K562 (cell line): Measurements from ENCODE around the gene TRIM24. TPM values are rescaled to one million over a fixed set of nuclear protein-coding genes. Genes with fewer than 3 reads are reported as not detected.

ENCODE experiments used
- CCNT2 ChIP-seq: IDR thresholded peaks from 2 replicates; pipeline ENCODE4 v1.6.1; 2011; ENCODE audit warnings: borderline replicate concordance, low read depth, mild to moderate bottlenecking, moderate library complexity, mixed read lengths, low read length; ENCODE audit not compliant: insufficient read length; ENCODE audit errors: extremely low read depth
- ELF4 ChIP-seq: fragments of 450-650 bp; formaldehyde crosslinking; IDR thresholded peaks from 2 replicates; pipeline ENCODE4 v1.4.0; 2022; ENCODE audit warnings: missing genetic modification characterization
- FOXP1 ChIP-seq: sonication (generic); formaldehyde crosslinking; IDR thresholded peaks from 2 replicates; pipeline ENCODE4 v1.8.0; 2022; ENCODE audit warnings: mild to moderate bottlenecking, missing genetic modification reagents
- HMBOX1 ChIP-seq: sonication (generic); IDR thresholded peaks from 2 replicates; pipeline ENCODE4 v1.6.1; 2016
- MYC ChIP-seq, 2 experiments: fragments of 250-450 bp in 1 of 2; sonication (Bioruptor Pico) in 1 of 2; IDR thresholded peaks; 2 replicates each; pipeline versions ENCODE4 v1.5.1 to v1.6.1; 2012 to 2021; ENCODE audit warnings: low read depth in 2 of 2, borderline replicate concordance in 1 of 2, improper control_type of control experiment in 1 of 2, low read length in 1 of 2, mild to moderate bottlenecking in 1 of 2, moderate library complexity in 1 of 2
- NUFIP1 ChIP-seq: fragments of 450-650 bp; IDR thresholded peaks from 2 replicates; pipeline ENCODE4 v1.6.1; 2018; ENCODE audit not compliant: partially characterized antibody
- PPARD ChIP-seq: fragments of 250-450 bp; sonication (Bioruptor Pico); IDR thresholded peaks from 2 replicates; pipeline ENCODE4 v1.8.0; 2022; ENCODE audit warnings: inconsistent platforms, mild to moderate bottlenecking, moderate library complexity
- RB1 ChIP-seq: fragments of 450-650 bp; IDR thresholded peaks from 2 replicates; pipeline ENCODE4 v1.6.1; 2017; ENCODE audit warnings: low read depth, mild to moderate bottlenecking
- RBM39 ChIP-seq: fragments of 200-400 bp; formaldehyde crosslinking; optimal IDR thresholded peaks from 2 replicates; pipeline ENCODE3; 2018; ENCODE audit warnings: low read depth, low read length
- RFX5 ChIP-seq: IDR thresholded peaks from 2 replicates; pipeline ENCODE4 v1.6.1; 2011; ENCODE audit warnings: low read depth, mild to moderate bottlenecking, improper control_type of control experiment, low read length
- STAG1 ChIP-seq: sonication (generic); formaldehyde crosslinking; IDR thresholded peaks from 2 replicates; pipeline ENCODE4 v1.5.0; 2020; ENCODE audit warnings: missing genetic modification reagents, borderline replicate concordance
- ZBTB26 ChIP-seq: fragments of 450-650 bp; formaldehyde crosslinking; IDR thresholded peaks from 2 replicates; pipeline ENCODE4 v1.4.0; 2022; ENCODE audit warnings: missing genetic modification characterization
- ZC3H11A ChIP-seq: IDR thresholded peaks from 2 replicates; pipeline ENCODE4 v1.6.1; 2012; ENCODE audit warnings: low read depth, low read length, improper control_type of control experiment
- ZNF124 ChIP-seq: sonication (generic); formaldehyde crosslinking; IDR thresholded peaks from 2 replicates; pipeline ENCODE4 v1.8.1; 2022; ENCODE audit warnings: missing genetic modification reagents
- ZNF316 ChIP-seq: fragments of 450-650 bp; IDR thresholded peaks from 2 replicates; pipeline ENCODE4 v1.6.1; 2016
- ZNF395 ChIP-seq: fragments of 200-800 bp; sonication (Bioruptor generic); IDR thresholded peaks from 2 replicates; pipeline ENCODE4 v1.6.1; 2017; ENCODE audit warnings: missing genetic modification characterization, missing compliant biosample characterization
- ZNF512 ChIP-seq: IDR thresholded peaks from 2 replicates; pipeline ENCODE4 v1.6.1; 2016; ENCODE audit warnings: missing genetic modification characterization, missing compliant biosample characterization
- ZNF584 ChIP-seq: fragments of 200-800 bp; sonication (Bioruptor generic); IDR thresholded peaks from 2 replicates; pipeline ENCODE4 v1.6.1; 2016; ENCODE audit warnings: low read depth, mild to moderate bottlenecking, missing genetic modification characterization, missing compliant biosample characterization
- polyA plus RNA-seq, 8 experiments: library from polyadenylated mRNA; depleted of rRNA in 4 of 8; stranded (reverse) in 5 of 8; unstranded in 3 of 8; fragments of >200 nt; fragmentation: Nextera tagmentation in 2 of 8; fragmentation: Illumina TruSeq in 1 of 8; extraction: Ambion mirVana in 2 of 8; extraction: Trizol in 1 of 8; gene quantifications; 2 replicates each; pipeline versions ENCODE4 v1.2.1 to v1.2.3, GENCODE V29; 2011 to 2014; ENCODE audit warnings: inconsistent platforms in 1 of 8, missing spikeins in 1 of 8
- total RNA-seq, 7 experiments: library from RNA; depleted of rRNA in 6 of 7; stranded (reverse); fragments of >200 nt in 6 of 7; fragmentation: Illumina TruSeq in 2 of 7; extraction: Trizol in 2 of 7; gene quantifications; 2 replicates each; pipeline versions ENCODE4 v1.2.1 to v1.2.3, GENCODE V29; 2011 to 2021; ENCODE audit warnings: low replicate concordance in 1 of 7
- TF ChIP-seq, protein P1 (sequence below): fragments of 250-450 bp; sonication (Bioruptor Pico); IDR thresholded peaks from 2 replicates; pipeline ENCODE4 v1.5.0; 2020; ENCODE audit warnings: mild to moderate bottlenecking, borderline replicate concordance

The TRIM24 gene
- total and polyA plus RNA-seq, 9 of the 15 experiments (the other 6 are each of a cell fraction or from before 2014, with no cell fraction given) = 13.4 to 74.0 (median 41.7) TPM

GRCh38 chr7:138460649-138461607 is 869 bp downstream of the TRIM24 start (continued):
- TF ChIP-seq ZNF124 (CRISPR knock-in tag) (peak; percentile 71; the same call in 1 of the 2 replicates), HMBOX1 (no peak), CCNT2 (peak; percentile 81), ZNF395 (CRISPR knock-in tag) (peak; percentile 79), FOXP1 (CRISPR knock-in tag) (0 out of 2 replicates have a peak, but pooled peaks have one; percentile 73), NUFIP1 (no peak), ZNF584 (CRISPR knock-in tag) (no peak), ZNF316 (no peak), STAG1 (CRISPR knock-in tag) (peak; percentile 9; the same call in 1 of the 2 replicates), RBM39 (no peak), ZNF512 (no peak), RFX5 (no peak), RB1 (peak; percentile 90), ELF4 (CRISPR knock-in tag) (no peak), PPARD (CRISPR knock-in tag) (no peak), ZBTB26 (CRISPR knock-in tag) (no peak), MYC (IDR thresholded peaks at IDR 0.05; ENCODE audit: low read depth, low read length) (peak; percentile 84; the same call in 1 of the 2 replicates), MYC (CRISPR knock-in tag; IDR thresholded peaks at IDR 0.05; ENCODE audit: borderline replicate concordance, low read depth) (no peak), ZC3H11A (no peak)
- TF ChIP-seq, protein P1, sequence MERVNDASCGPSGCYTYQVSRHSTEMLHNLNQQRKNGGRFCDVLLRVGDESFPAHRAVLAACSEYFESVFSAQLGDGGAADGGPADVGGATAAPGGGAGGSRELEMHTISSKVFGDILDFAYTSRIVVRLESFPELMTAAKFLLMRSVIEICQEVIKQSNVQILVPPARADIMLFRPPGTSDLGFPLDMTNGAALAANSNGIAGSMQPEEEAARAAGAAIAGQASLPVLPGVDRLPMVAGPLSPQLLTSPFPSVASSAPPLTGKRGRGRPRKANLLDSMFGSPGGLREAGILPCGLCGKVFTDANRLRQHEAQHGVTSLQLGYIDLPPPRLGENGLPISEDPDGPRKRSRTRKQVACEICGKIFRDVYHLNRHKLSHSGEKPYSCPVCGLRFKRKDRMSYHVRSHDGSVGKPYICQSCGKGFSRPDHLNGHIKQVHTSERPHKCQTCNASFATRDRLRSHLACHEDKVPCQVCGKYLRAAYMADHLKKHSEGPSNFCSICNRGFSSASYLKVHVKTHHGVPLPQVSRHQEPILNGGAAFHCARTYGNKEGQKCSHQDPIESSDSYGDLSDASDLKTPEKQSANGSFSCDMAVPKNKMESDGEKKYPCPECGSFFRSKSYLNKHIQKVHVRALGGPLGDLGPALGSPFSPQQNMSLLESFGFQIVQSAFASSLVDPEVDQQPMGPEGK = no peak
